Esophagus muscularis mucosa (tissue), 4 donors: ENCODE data around the gene CCNE1. TPM values are rescaled to one million over a fixed set of nuclear protein-coding genes. Genes with fewer than 3 reads are reported as not detected.

Source experiments
- DNase-seq: peaks from one replicate; pipeline ENCODE4 v3.0.0-alpha.2; 2017; ENCODE audit errors: extremely low spot score
- H3K27ac ChIP-seq, 4 donors: fragments of 200-600 bp; sonication (generic); replicated peaks in 1 of 4; 1 replicate in 3 of 4; 2 replicates in 1 of 4; pipeline ENCODE4 v1.5.1; 2016 to 2019; ENCODE audit warnings: mild to moderate bottlenecking in 1 of 4
- H3K27me3 ChIP-seq, 4 donors: fragments of 200-600 bp; sonication (generic); one replicate each; pipeline versions ENCODE4 v1.5.1 to v1.6.0; 2016 to 2019
- H3K36me3 ChIP-seq, 4 donors: fragments of 200-600 bp; sonication (generic); one replicate each; pipeline ENCODE4 v1.5.1; 2016 to 2019
- H3K4me1 ChIP-seq, 4 donors: fragments of 200-600 bp; sonication (generic); one replicate each; pipeline ENCODE4 v1.5.1; 2016 to 2019
- H3K4me3 ChIP-seq, 4 donors: fragments of 200-600 bp; sonication (generic); 1 replicate in 2 of 4; 2 replicates in 2 of 4; pipeline ENCODE4 v1.5.1; 2016 to 2019; ENCODE audit warnings: mild to moderate bottlenecking in 4 of 4, moderate library complexity in 1 of 4
- H3K9me3 ChIP-seq, 4 donors: fragments of 200-600 bp; sonication (generic); 1 replicate in 3 of 4; 2 replicates in 1 of 4; pipeline ENCODE4 v1.5.1; 2016 to 2019
- CTCF ChIP-seq, 3 experiments: fragments of 200-600 bp in 2 of 3; fragments of 450-650 bp in 1 of 3; sonication (generic) in 2 of 3; IDR thresholded peaks; one replicate each; pipeline ENCODE4 v1.5.1; 2017 to 2019; ENCODE audit warnings: antibody characterized with exemption in 3 of 3, mild to moderate bottlenecking in 2 of 3, moderate library complexity in 1 of 3
- EP300 ChIP-seq: sonication (generic); formaldehyde crosslinking; IDR thresholded peaks from one replicate; pipeline ENCODE4 v1.6.1; 2017; ENCODE audit warnings: antibody characterized with exemption
- POLR2A ChIP-seq: fragments of 450-650 bp; IDR thresholded peaks from one replicate; pipeline ENCODE4 v1.6.1; 2017; ENCODE audit warnings: antibody characterized with exemption, moderate library complexity, mild to moderate bottlenecking, low read depth
- POLR2AphosphoS5 ChIP-seq, 2 donors: sonication (generic); formaldehyde crosslinking; IDR thresholded peaks; one replicate each; pipeline ENCODE4 v1.6.1; 2017; ENCODE audit warnings: antibody characterized with exemption in 2 of 2
- WGBS: methylation state at CpG from one replicate; pipeline ENCODE4 v1.1.5; 2018; 5-methylcytosine and 5-hydroxymethylcytosine counted together
- intact Hi-C: fragments of 100-400 bp; cut with DNase I; formaldehyde crosslinking; loops from one replicate; pipeline ENCODE4 v1.15.1; 2023
- total RNA-seq, 4 donors: library from RNA; depleted of rRNA; stranded (reverse); fragments of >200 nt; gene quantifications; one replicate each; pipeline versions ENCODE4 v1.1.0 to v1.2.1, GENCODE V29; 2016

Gene CCNE1
- total RNA-seq, 4 donors from 2014 or later, result 0.42 to 4.0 (median 2.4) TPM

GRCh38 chr19:29777781-29778309 lies 33.9 kb upstream of the CCNE1 start:
- intact Hi-C loops, result no loop called here
- H3K36me3 ChIP-seq, result no peaks in the 10 kb centered on the region
- peaks cover 0 to 25% (median 0%) of the 10 kb centered on the region in 4 donors for H3K27me3 ChIP-seq
- H3K4me1 ChIP-seq, result peaks cover 0 to 4% (median 0%) of the 10 kb centered on the region in 4 donors
- TF ChIP-seq CTCF (IDR thresholded peaks at IDR 0.05) (no peak), POLR2A (no peak), EP300 (no peak), POLR2AphosphoS5 (IDR thresholded peaks at IDR 0.05) (no peak)
- 68% methylated on average over 6 of the region's 6 CpGs for WGBS
- H3K27ac ChIP-seq, result no peak overlapping the region
- H3K9me3 ChIP-seq, result no peaks in the 10 kb centered on the region
- DNase-seq, result no peak
- no peak overlapping the region for H3K4me3 ChIP-seq

DNA sequence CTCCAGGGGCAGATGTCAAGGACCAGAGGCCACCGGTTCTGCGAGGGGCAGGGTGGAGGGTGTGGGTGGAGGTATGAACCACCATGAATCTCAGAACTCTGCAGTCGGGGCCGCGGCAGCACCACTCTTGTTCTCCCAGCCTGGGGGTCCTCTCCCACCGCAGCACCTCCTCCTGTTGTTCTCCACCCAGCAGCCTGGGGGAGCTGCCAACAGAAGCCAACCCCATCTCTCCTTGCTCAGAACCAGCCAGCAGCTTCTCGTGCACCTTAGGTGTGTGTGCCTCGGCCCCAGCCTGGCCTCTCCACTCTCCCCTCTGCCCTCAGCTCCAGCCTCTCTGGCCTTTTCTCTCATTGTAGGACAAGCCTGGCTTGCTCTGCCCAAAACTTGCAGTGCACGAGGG lies 31.9 kb upstream of the CCNE1 start:
- Histone ChIP-seq H3K4me3 (no peak overlapping the region), H3K36me3 (no peaks in the 10 kb centered on the region), H3K9me3 (no peaks in the 10 kb centered on the region), H3K27me3 (peaks cover 0 to 28% (median 0%) of the 10 kb centered on the region in 4 donors), H3K4me1 (peaks cover 0 to 4% (median 0%) of the 10 kb centered on the region in 4 donors), H3K27ac (no peak overlapping the region)
- DNase-seq, result no peak
- 48% methylated on average over 7 of the region's 9 CpGs for WGBS
- TF ChIP-seq EP300, result no peak
- TF ChIP-seq POLR2A, result no peak
- no peak for TF ChIP-seq POLR2AphosphoS5 (IDR thresholded peaks at IDR 0.05)
- TF ChIP-seq CTCF (IDR thresholded peaks at IDR 0.05), result no peak
- intact Hi-C loops, result no loop called here

DNA sequence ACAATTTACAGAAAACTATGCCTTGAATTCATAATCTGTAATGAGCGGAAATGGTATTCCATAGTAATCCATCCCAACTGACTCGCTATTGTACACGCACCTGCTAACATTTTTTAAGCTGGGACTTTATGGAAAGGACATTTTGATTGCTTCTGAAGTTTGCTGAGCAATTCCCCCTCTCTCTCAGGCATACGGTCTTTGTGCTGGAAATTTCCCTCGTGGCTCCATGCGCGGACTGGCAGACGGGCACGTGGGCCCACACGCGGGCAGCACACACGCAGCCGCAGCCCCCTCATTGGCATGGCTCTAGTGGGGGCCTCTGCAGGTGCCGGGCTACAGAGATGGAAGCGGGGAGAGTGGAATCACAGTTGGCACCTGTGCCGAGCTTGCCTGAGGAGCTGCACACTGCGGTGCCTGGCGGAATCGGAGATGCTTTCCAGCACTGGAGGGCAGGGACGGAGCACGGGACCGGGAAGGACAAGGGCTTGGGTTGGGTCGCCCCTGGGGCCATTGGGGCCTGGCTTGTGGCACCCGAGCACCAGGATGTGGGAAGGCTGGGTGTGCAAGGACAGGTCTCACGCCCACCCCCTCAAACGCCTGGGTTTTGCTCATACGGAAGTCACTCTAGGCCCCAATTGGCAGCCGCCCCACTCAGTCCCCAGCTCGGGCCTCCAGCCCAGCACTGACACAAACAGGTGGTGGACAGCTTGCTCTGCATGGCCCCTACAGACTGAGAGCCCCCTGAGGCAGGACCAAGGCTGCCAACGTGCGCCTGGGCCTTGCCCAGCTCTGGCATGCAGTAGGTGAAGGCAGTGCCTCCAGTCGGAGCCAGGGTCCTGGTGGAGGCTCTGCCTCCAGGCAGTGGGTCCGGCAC lies 30.2 kb upstream of the CCNE1 start:
- H3K4me3 ChIP-seq, result no peak overlapping the region
- H3K27me3 ChIP-seq, result peaks cover 0 to 28% (median 0%) of the 10 kb centered on the region in 4 donors
- TF ChIP-seq CTCF (IDR thresholded peaks at IDR 0.05), result no peak
- TF ChIP-seq POLR2A, result no peak
- TF ChIP-seq EP300, result no peak
- TF ChIP-seq POLR2AphosphoS5 (IDR thresholded peaks at IDR 0.05), result no peak
- H3K9me3 ChIP-seq, result no peaks in the 10 kb centered on the region
- intact Hi-C loops, result no loop called here
- 83% methylated on average over 22 of the region's 33 CpGs for WGBS
- no peak for DNase-seq
- H3K4me1 ChIP-seq, result no peaks in the 10 kb centered on the region
- H3K36me3 ChIP-seq, result no peaks in the 10 kb centered on the region
- H3K27ac ChIP-seq, result no peak overlapping the region

GRCh38 chr19:29782260-29782580 lies 29.6 kb upstream of the CCNE1 start:
- intact Hi-C loops, result no loop called here
- DNase-seq, result no peak
- TF ChIP-seq EP300 (no peak), CTCF (IDR thresholded peaks at IDR 0.05) (no peak), POLR2A (no peak), POLR2AphosphoS5 (IDR thresholded peaks at IDR 0.05) (no peak)
- Histone ChIP-seq H3K4me3 (no peak overlapping the region), H3K27me3 (peaks cover 0 to 27% (median 0%) of the 10 kb centered on the region in 4 donors), H3K27ac (no peak overlapping the region), H3K36me3 (no peaks in the 10 kb centered on the region), H3K4me1 (no peaks in the 10 kb centered on the region), H3K9me3 (no peaks in the 10 kb centered on the region)
- 83% methylated on average over 13 of the region's 13 CpGs for WGBS
